ENCODE data around the gene PLA2G2F.

- TF ChIP-seq POLR2A (IDR thresholded peaks at IDR 0.05; ENCODE audit: low read depth) = no peak
- no peak for TF ChIP-seq EP300 (IDR thresholded peaks at IDR 0.05)
Observed at GRCh38 chr1:20107351-20107750, 31.8 kb upstream of the PLA2G2F start.
